Measurements from ENCODE around the gene KRT72.

- no peak for TF ChIP-seq CTCF (IDR thresholded peaks at IDR 0.05)
- no peak for TF ChIP-seq POLR2A (IDR thresholded peaks at IDR 0.05; ENCODE audit: low read depth)
- no peak for TF ChIP-seq POLR2AphosphoS5 (IDR thresholded peaks at IDR 0.05)
These were observed 41.3 kb downstream of the KRT72 start for GRCh38 chr12:52559979-52560378.

All from esophagus muscularis mucosa (tissue), 3 donors.